ENCODE results near the gene RNF144A.
"Not testable (repeated sequence)": the region's sequence is repeated elsewhere in the genome, so short reads cannot be mapped to it uniquely, and the experiment has no call there.

Gene RNF144A

GRCh38 chr2:6917071-6917760 lies at the start of gene RNF144A:
Gene RNF144A, plus strand, starts transcription at chr2:6917412. Its CDS starts 79,515 bp downstream, at chr2:6996927.
- in situ Hi-C loops (cut with MboI; ENCODE audit: low sequenced_read_pairs) = no loop called here

GRCh38 chr2:6872394-6872793 lies 44.8 kb upstream of the RNF144A start:
- in situ Hi-C loops (cut with MboI; ENCODE audit: low sequenced_read_pairs) = no loop called here

GRCh38 chr2:6874032-6874431 lies 43.2 kb upstream of the RNF144A start:
- in situ Hi-C loops (cut with MboI; ENCODE audit: low sequenced_read_pairs) = no loop called here

- in situ Hi-C loops (cut with MboI; ENCODE audit: low sequenced_read_pairs) = no loop called here
Observed at GRCh38 chr2:6876309-6876708, 40.9 kb upstream of the RNF144A start.

GRCh38 chr2:6877402-6878304 lies 39.6 kb upstream of the RNF144A start, which contains the start of gene RSAD2:
Gene RSAD2, plus strand, starts transcription at chr2:6877777. Its CDS starts 24 bp downstream, at chr2:6877801.
- in situ Hi-C loops (cut with MboI; ENCODE audit: low sequenced_read_pairs) = no loop called here

GRCh38 chr2:6878549-6878948 lies 38.7 kb upstream of the RNF144A start:
- in situ Hi-C loops (cut with MboI; ENCODE audit: low sequenced_read_pairs) = no loop called here

- in situ Hi-C loops (cut with MboI; ENCODE audit: low sequenced_read_pairs) = no loop called here
Observed at GRCh38 chr2:6879011-6879410, 38.2 kb upstream of the RNF144A start.

- in situ Hi-C loops (cut with MboI; ENCODE audit: low sequenced_read_pairs) = no loop called here
Observed at GRCh38 chr2:6880200-6880733, 36.9 kb upstream of the RNF144A start.

GRCh38 chr2:6881046-6881445 lies 36.2 kb upstream of the RNF144A start:
- in situ Hi-C loops (cut with MboI; ENCODE audit: low sequenced_read_pairs) = no loop called here

GRCh38 chr2:6881516-6881915 lies 35.7 kb upstream of the RNF144A start:
- in situ Hi-C loops (cut with MboI; ENCODE audit: low sequenced_read_pairs) = no loop called here

GRCh38 chr2:6883448-6884122 lies 33.6 kb upstream of the RNF144A start:
- in situ Hi-C loops (cut with MboI; ENCODE audit: low sequenced_read_pairs) = no loop called here

GRCh38 chr2:6885551-6885950 lies 31.7 kb upstream of the RNF144A start:
- in situ Hi-C loops (cut with MboI; ENCODE audit: low sequenced_read_pairs) = no loop called here

GRCh38 chr2:6885968-6886367 lies 31.2 kb upstream of the RNF144A start:
- in situ Hi-C loops (cut with MboI; ENCODE audit: low sequenced_read_pairs) = no loop called here

- in situ Hi-C loops (cut with MboI; ENCODE audit: low sequenced_read_pairs) = no loop called here
Observed at GRCh38 chr2:6887751-6888192, 29.4 kb upstream of the RNF144A start.

GRCh38 chr2:6888724-6889123 lies 28.5 kb upstream of the RNF144A start:
- in situ Hi-C loops (cut with MboI; ENCODE audit: low sequenced_read_pairs) = no loop called here

- in situ Hi-C loops (cut with MboI; ENCODE audit: low sequenced_read_pairs) = no loop called here
Observed at GRCh38 chr2:6893876-6894482, 23.2 kb upstream of the RNF144A start.

GRCh38 chr2:6896930-6897759 lies 20.1 kb upstream of the RNF144A start:
- in situ Hi-C loops (cut with MboI; ENCODE audit: low sequenced_read_pairs) = no loop called here

- in situ Hi-C loops (cut with MboI; ENCODE audit: low sequenced_read_pairs) = not testable (repeated sequence)
Observed at GRCh38 chr2:6902581-6902980, 14.6 kb upstream of the RNF144A start.

- in situ Hi-C loops (cut with MboI; ENCODE audit: low sequenced_read_pairs) = no loop called here
Observed at GRCh38 chr2:6905668-6906067, 11.5 kb upstream of the RNF144A start.
